HepG2 (cell line): Measurements from ENCODE around the gene SH3BP5. TPM values are rescaled to one million over a fixed set of nuclear protein-coding genes. Genes with fewer than 3 reads are reported as not detected.
A peak's percentile ranks its signal among the peaks of the same experiment; 100 is the strongest.

ENCODE experiments used
- GLI4 ChIP-seq: sonication (generic); formaldehyde crosslinking; IDR thresholded peaks from 2 replicates; pipeline ENCODE4 v1.5.1; 2020; ENCODE audit warnings: missing genetic modification reagents, mild to moderate bottlenecking, moderate library complexity, borderline replicate concordance
- HMG20B ChIP-seq: conservative IDR thresholded peaks from 2 replicates; pipeline ENCODE4 v1.6.1; 2016; ENCODE audit warnings: missing genetic modification reagents, missing compliant biosample characterization
- KLF9 ChIP-seq: IDR thresholded peaks from 2 replicates; pipeline ENCODE4 v1.6.1; 2016; ENCODE audit warnings: low read depth
- PLRG1 ChIP-seq: fragments of 450-650 bp; conservative IDR thresholded peaks from 2 replicates; pipeline ENCODE4 v1.6.1; 2016
- SAP130 ChIP-seq: IDR thresholded peaks from 2 replicates; pipeline ENCODE4 v1.6.1; 2016; ENCODE audit warnings: low read depth
- SOX5 ChIP-seq: IDR thresholded peaks from 2 replicates; pipeline ENCODE4 v1.6.1; 2016; ENCODE audit warnings: borderline replicate concordance
- SSRP1 ChIP-seq: IDR thresholded peaks from 2 replicates; pipeline ENCODE4 v1.6.1; 2016; ENCODE audit warnings: control low read depth
- SYNCRIP ChIP-seq: fragments of 200-400 bp; formaldehyde crosslinking; IDR thresholded peaks from 2 replicates; pipeline ENCODE4 v1.6.1; 2018; ENCODE audit warnings: mild to moderate bottlenecking, low read depth, low read length; ENCODE audit not compliant: insufficient read depth
- ZNF225 ChIP-seq: sonication (generic); formaldehyde crosslinking; IDR thresholded peaks from 2 replicates; pipeline ENCODE4 v1.4.0; 2020; ENCODE audit warnings: mild to moderate bottlenecking, missing genetic modification reagents
- polyA plus RNA-seq, 8 experiments: library from polyadenylated mRNA; depleted of rRNA in 3 of 8; stranded (reverse) in 7 of 8; unstranded in 1 of 8; fragments of >200 nt; fragmentation: Illumina TruSeq in 4 of 8; extraction: Trizol in 4 of 8; gene quantifications; 2 replicates each; pipeline versions ENCODE4 v1.2.1 to v1.2.3, GENCODE V29; 2011 to 2016; ENCODE audit warnings: low read depth in 4 of 8, missing spikeins in 1 of 8, mixed read lengths in 1 of 8; ENCODE audit not compliant: insufficient read depth in 1 of 8
- total RNA-seq, 5 experiments: library from RNA; depleted of rRNA; stranded (reverse); fragments of >200 nt; fragmentation: Illumina TruSeq; extraction: Trizol; gene quantifications; 2 replicates each; pipeline ENCODE4 v1.2.3, GENCODE V29; 2016; ENCODE audit warnings: low read depth in 1 of 5
- TF ChIP-seq, protein P1 (sequence below): sonication (generic); formaldehyde crosslinking; IDR thresholded peaks from 2 replicates; pipeline ENCODE4 v1.4.0; 2020; ENCODE audit warnings: missing genetic modification reagents; ENCODE audit errors: not compliant biosample characterization
- TF ChIP-seq, protein P2 (sequence below): IDR thresholded peaks from 2 replicates; pipeline ENCODE4 v1.6.1; 2016; ENCODE audit warnings: mild to moderate bottlenecking, missing biosample characterization, missing genetic modification reagents
- TF ChIP-seq, protein P3 (sequence below): sonication (generic); formaldehyde crosslinking; IDR thresholded peaks from 2 replicates; pipeline ENCODE4 v1.5.1; 2020; ENCODE audit warnings: mild to moderate bottlenecking, missing genetic modification reagents, moderate library complexity

The SH3BP5 gene
- total and polyA plus RNA-seq, 2 of the 13 experiments (the other 11 are each of a cell fraction or from before 2014, with no cell fraction given), result 0.09 to 0.16 TPM

DNA sequence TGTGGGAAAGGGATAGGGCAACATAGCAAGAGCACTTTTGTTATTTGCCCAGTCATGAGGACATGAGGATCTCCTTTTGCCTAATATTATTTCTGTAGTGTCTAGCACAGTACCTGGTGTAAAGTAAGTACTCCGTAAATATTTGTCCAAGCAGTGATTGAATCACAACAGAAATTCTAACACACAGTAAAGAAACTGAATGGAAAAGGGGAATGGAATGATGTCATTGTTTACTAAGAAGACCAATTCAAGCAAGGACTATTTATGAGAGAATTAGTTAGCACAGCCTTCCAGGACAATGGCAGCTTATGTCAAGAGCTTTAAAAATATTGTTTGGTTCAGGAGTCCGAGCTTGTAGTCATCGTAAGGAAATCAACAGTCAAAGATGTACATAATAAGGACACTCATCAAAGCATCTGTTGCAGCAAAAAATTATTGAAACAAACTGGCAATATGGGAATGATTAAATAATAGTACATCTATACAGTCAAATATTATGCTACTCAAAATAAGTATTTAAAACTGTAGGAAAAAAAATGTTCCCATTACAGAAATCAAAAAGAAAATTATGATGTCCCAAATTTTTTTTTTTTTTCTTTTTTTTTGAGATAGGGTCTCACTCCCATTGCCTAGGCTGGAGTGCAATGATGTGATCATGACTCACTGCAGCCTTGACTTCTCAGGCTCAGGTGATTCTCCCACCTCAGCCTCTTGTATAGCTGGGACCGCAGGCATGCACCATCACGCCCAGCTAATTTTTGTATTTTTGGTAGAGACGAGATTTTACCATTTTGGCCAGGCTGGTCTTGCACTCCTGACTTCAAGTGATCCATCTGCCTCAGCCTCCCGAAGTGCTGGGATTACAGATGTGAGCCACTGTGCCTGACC is 108.5 kb downstream of the SH3BP5 start (continued):
- TF ChIP-seq, protein P1, sequence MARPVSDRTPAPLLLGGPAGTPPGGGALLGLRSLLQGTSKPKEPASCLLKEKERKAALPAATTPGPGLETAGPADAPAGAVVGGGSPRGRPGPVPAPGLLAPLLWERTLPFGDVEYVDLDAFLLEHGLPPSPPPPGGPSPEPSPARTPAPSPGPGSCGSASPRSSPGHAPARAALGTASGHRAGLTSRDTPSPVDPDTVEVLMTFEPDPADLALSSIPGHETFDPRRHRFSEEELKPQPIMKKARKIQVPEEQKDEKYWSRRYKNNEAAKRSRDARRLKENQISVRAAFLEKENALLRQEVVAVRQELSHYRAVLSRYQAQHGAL (CRISPR knock-in tag), result no peak
- TF ChIP-seq SYNCRIP (no peak), HMG20B (CRISPR knock-in tag) (peak; percentile 71), ZNF225 (CRISPR knock-in tag) (no peak), PLRG1 (no peak), GLI4 (CRISPR knock-in tag) (no peak), SSRP1 (CRISPR knock-in tag) (no peak), KLF9 (no peak), SOX5 (CRISPR knock-in tag) (peak; percentile 30; the same call in 1 of the 2 replicates), SAP130 (CRISPR knock-in tag) (peak; percentile 33; the same call in 1 of the 2 replicates)
- TF ChIP-seq, protein P2, sequence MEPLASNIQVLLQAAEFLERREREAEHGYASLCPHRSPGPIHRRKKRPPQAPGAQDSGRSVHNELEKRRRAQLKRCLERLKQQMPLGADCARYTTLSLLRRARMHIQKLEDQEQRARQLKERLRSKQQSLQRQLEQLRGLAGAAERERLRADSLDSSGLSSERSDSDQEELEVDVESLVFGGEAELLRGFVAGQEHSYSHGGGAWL (CRISPR knock-in tag), result no peak
- TF ChIP-seq, protein P3, sequence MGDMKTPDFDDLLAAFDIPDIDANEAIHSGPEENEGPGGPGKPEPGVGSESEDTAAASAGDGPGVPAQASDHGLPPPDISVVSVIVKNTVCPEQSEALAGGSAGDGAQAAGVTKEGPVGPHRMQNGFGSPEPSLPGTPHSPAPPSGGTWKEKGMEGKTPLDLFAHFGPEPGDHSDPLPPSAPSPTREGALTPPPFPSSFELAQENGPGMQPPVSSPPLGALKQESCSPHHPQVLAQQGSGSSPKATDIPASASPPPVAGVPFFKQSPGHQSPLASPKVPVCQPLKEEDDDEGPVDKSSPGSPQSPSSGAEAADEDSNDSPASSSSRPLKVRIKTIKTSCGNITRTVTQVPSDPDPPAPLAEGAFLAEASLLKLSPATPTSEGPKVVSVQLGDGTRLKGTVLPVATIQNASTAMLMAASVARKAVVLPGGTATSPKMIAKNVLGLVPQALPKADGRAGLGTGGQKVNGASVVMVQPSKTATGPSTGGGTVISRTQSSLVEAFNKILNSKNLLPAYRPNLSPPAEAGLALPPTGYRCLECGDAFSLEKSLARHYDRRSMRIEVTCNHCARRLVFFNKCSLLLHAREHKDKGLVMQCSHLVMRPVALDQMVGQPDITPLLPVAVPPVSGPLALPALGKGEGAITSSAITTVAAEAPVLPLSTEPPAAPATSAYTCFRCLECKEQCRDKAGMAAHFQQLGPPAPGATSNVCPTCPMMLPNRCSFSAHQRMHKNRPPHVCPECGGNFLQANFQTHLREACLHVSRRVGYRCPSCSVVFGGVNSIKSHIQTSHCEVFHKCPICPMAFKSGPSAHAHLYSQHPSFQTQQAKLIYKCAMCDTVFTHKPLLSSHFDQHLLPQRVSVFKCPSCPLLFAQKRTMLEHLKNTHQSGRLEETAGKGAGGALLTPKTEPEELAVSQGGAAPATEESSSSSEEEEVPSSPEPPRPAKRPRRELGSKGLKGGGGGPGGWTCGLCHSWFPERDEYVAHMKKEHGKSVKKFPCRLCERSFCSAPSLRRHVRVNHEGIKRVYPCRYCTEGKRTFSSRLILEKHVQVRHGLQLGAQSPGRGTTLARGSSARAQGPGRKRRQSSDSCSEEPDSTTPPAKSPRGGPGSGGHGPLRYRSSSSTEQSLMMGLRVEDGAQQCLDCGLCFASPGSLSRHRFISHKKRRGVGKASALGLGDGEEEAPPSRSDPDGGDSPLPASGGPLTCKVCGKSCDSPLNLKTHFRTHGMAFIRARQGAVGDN (CRISPR knock-in tag), result no peak
- TF ChIP-seq, all 625 proteins: peak for 15
